HG03064 (cell line): ENCODE measurements around the gene FOXP3.

Source experiments
- ATAC-seq: cut with Tn5 transposase; IDR thresholded peaks from one replicate; pipeline ENCODE4 v1.9.1; 2021; ENCODE audit warnings: low read depth; ENCODE audit not compliant: unreplicated experiment

FOXP3 gene

DNA sequence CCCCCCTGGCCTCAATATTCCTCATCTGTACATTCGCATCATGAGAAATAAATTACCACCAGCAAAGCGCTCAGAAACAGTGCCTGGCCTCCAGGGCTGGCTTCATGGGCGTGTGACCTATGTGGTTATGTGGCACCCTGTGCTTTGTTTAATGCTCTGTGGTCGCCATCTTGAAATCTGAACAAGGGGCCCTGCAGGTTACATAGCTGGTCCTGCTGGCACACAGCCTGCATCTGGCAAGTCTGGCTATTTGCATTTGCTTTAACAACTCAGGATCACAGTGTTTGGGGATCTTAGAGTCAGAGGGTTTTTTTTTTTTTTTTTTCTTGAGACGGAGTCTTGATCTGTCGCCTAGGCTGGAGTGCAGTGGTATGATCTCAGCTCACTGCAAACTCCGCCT is 9.9 kb downstream of the FOXP3 start:
- ATAC-seq: no peak

DNA sequence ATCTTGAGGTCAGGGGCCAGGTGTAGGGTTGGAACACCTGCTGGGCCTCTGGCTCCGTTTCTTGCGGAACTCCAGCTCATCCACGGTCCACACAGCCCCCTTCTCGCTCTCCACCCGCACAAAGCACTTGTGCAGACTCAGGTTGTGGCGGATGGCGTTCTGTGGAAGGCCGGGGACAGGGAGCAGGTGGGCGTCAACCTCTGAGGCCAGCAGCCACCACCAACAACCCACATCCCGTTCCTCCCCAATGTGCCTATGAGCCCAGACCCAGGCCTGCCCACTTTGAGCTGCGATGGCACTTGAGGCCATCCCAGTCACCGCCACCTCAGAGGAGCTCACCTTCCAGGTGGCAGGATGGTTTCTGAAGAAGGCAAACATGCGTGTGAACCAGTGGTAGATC is 13.2 kb downstream of the FOXP3 start:
- ATAC-seq: no peak

DNA sequence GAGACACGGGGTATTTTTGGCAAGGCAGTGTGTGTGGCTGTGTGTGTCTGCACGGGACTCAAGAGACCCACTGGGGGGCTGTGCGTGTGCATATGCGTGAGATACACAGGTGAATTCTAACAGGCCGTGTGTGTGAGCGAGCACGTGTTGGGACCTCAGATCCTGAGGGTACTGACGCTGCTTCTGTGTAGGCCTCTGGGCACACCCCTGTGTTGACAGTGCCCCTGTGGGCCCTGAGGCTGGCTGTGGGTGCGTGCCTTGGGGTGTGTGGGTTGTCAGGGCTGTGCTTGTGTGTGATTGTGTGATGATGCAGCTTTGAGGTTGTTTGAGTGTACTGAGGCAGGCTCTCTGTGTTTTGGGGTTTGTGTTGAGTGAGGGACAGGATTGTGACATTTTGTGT is 13.9 kb downstream of the FOXP3 start:
- ATAC-seq: no peak

DNA sequence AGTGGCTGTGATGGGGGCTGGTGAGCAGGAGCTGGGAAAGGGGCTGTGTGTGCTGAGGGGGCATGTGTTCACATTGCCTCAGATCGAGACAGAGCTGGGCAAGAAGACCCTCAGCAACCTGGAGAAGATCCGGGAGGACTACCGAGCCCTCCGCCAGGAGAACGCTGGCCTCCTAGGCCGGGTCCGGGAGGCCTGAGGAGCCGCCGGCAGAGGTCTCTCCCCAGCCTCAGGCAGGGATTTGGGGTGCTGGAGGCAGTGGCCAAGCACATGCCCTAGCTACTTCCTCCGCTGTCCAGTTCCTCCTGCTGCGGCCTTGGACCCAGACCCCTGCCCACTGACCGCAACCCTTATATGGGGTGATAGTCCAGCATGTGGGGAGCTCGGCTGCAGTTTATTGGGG is 14.4 kb downstream of the FOXP3 start:
- no peak for ATAC-seq

DNA sequence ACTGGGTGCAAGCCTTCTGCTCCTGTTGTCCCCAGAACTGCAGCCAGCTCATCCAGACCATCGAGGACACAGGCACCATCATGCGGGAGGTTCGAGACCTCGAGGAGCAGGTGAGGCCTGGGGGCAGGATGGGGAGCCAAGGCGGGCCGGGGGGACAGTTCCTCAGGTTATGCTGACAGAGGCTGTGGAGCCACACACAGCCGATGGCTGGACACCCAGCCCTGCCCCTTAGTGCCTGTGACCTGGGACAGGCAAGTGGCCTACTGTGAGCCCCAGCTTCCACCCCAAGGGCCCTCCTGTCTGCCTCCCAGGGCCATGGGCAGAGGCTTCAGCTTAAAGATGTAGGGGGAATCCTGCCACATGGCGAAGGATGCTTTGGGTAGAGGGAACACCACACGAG is 14.9 kb downstream of the FOXP3 start:
- ATAC-seq: no peak

DNA sequence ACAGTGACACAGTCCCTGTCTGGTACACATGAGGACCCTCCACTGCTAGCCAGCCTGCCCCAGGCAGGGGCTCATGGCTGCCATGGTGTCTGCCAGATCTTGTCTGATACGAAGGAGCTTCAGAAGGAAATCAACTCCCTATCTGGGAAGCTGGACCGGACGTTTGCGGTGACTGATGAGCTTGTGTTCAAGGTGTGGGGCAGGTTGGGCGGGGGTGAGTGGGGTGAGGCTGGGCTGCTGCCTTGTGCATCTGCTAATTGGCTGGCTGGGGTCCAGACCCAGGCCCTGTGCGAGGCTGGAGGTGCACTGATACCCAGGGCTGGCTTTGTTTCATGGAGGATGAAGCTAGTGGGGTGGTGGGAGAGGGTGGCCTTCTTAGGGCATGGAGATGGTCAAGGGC is 15.4 kb downstream of the FOXP3 start:
- no peak for ATAC-seq

DNA sequence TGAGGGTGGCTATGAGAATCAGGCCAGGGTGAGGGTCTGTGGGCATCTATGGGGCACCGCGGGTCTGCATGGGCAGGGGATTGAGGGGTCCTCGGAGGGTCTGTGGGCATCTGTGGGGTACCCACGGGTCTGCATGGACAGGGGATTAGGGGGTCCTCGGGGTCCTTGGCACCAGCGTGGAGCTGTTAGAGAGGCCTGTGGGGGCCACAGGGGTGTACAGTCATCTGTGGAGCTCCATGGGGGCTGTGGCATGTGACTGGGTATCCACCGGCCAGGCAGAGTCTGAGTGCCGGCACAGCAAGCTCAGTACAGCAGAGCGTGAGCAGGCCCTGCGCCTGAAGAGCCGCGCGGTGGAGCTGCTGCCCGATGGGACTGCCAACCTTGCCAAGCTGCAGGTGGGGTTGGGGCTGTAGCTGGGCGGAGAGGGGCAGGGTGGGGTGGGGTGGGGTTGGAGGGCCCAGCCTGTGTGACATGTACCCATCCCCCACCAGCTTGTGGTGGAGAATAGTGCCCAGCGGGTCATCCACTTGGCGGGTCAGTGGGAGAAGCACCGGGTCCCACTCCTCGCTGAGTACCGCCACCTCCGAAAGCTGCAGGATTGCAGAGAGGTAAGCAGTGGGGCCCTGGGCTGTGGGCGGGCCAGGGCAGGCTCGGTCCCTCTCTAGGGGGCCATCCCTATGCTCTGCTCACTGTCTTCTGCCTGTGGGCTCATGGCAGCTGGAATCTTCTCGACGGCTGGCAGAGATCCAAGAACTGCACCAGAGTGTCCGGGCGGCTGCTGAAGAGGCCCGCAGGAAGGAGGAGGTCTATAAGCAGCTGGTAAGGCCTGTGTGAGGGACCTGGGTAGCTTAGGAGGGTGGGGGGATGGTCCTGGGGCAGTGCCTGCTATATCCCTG is 16.3 kb downstream of the FOXP3 start:
- ATAC-seq: no peak

DNA sequence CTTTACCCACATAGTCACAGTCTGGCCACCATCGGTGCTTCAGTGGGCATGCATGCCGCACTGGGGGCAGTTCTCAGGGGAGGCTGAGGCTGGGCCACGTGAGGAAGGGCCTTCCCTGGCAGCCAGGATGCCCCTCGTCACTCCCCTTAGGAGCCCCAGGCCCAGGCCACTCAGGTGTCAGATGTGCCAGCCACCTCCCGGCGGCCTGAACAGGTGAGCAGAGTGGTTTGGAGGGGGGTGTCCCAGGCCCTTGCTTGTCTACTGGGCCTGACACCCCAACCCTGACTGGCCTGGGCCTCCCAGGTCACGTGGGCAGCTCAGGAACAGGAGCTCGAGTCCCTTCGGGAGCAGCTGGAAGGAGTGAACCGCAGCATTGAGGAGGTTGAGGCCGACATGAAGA is 17.2 kb downstream of the FOXP3 start:
- no peak for ATAC-seq

DNA sequence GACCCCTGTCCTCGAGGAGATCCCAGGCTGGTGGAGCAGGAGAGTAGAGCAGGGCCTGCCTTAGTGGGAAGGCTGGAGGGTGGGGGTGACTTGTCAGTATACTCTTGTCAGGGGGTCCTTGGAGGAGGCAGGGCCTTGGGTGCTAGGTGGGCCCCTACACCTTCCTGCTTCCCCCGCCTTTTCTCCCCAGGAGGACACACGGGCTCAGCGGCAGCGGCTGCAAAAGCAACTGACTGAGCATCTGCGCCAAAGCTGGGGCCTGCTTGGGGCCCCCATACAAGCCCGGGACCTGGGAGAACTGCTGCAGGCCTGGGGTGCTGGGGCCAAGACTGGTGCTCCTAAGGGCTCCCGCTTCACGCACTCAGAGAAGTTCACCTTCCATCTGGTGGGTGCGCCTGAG is 18.0 kb downstream of the FOXP3 start:
- ATAC-seq: no peak

DNA sequence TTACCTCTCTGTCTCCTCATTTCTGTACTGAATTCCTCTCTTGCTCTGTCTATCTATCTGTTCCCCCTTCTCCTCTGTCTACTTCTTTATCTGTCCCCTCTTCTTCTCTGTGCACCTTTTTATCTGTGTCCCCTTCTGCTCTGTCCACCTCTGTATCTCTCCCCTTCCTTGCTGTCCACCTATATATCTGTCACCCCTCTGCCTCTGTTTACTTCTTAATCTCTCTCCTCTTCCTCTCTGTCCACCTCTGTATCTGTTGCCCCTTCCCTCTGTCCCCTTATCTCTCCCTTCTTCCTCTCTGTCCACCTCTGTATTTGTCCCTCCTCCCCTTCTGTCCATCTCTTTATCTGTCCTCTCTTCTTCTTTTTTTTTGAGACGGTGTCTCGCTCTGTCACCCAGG is 20.3 kb downstream of the FOXP3 start:
- ATAC-seq: no peak

DNA sequence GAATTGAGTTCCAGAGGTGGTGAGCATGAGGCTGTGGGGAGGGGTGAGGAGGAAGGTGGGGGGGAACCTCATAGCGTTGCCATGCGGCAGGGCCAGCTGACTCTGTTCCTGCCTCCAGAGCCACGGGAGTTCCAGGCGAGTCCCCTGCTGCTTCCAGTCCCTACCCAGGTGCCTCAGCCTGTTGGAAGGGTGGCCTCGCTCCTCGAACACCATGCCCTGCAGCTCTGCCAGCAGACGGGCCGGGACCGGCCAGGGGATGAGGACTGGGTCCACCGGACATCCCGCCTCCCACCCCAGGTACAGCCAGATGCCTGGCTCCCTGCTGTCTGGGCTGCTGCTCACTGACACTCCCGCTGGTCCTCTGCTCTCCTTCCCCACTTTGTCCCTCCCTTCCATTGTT is 21.3 kb downstream of the FOXP3 start:
- no peak for ATAC-seq

DNA sequence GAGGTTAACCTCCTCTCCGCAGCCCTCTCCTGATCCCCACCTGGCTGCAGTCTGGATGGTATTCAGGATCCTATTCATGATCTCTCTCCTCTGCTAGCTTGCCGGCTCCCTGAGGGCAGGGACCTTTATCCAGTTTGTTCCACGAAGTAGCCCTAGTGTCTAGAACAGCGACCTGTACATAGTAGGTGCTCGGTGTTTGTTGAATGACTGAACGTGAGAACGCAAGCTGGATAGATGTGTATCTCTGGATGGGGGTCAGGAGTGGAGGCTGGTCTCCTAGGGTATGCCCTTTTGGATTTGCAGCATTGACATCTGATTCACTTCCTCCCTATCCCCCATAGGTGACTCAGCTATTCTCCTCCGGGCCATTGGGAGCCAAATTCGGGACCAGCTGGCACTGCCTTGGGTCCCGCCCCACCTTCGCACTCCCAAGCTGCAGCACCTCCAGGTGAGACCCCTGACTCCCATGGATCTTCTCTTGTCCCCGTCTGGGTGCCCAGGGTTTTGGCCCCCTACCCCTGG is 21.9 kb downstream of the FOXP3 start:
- no peak for ATAC-seq

DNA sequence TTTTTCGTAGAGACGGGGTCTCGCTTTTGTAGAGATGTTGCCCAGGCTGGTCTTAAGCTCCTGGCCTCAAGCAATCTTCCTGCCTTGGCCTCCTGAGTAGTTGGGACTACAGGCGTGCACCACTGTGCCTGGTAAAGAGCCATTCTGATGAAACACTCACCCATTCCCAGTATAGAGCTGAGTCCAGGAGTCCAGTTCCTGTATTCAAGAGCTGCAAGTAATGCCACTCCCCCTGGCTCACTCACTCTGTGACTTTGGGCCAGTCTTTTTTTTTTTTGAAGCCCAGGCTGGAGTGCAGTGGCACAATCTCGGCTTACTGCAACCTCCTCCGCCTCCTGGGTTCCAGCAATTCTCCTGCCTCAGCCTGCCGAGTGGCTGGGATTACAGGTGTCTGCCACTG is 25.8 kb downstream of the FOXP3 start:
- no peak for ATAC-seq

DNA sequence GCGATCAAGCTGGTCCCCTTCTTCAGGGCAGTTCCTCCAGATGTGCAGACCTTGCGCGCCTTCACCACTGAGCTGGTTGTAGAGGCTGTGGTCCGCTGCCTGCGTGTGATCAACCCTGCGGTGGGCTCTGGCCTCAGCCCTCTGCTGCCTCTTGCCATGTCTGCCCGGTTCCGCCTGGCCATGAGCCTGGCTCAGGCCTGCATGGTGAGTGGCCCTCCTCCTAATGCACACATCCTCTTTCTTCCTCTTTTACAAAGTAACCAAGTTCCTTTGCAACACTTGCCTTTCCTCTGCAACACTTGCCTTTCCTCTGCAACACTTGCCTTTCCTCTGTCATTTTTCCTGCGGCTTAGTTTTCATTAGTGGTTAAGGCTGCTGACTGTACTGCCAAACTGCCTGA is 27.4 kb downstream of the FOXP3 start:
- no peak for ATAC-seq

DNA sequence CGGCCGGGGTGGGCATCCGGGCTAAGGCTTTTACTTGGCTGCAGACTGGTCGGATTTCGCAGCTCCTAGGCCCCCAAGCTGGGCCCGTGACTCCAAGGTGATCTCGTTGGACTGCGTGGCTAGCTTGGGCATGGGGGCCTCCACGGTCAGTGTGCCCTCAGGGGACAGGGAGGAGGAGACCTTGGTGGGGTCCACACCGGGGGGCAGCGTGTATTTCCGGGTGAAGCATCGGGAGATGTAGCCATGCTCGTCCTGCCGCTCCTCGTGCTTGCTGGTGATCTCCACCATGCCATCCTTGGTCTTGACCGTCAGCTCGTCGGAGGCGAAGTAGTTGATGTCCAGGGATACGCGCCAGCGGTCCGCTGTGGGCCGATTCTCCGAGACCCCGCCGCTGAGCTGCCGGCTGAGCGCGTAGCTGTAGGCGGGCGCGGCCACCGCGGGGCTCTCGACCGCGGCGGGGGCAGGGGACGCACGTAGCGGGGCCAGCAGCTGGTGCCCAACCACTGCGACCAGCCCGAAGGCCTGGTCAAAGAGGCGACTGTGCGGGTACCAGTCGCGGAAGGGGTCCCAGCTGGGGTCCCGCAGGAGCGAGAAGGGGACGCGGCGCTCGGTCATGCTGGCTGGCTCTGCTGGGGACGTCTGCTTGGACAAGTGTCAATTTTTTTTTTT is 30.5 kb downstream of the FOXP3 start:
- no peak for ATAC-seq

DNA sequence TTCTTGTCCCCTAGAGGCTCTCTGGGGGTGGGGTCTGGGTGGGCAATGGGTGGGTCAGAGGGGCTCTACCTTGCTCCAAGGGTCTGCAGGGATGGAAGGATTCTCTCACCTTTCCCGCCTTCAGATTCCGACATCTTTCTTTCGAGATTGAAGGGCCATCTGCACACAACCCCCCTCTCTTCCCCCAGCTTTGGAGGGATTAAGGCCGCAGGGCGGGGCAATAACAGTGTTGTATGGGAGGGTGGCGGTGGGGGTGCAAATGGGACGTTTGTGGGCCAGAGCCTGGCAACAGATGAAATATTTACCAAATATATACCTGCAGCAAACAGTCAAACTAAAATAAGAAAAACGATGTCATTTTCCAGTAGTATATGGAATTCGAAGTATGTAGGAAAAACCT is 31.3 kb downstream of the FOXP3 start, which contains the start of gene CACNA1F:
Gene CACNA1F (minus strand): TSS at position 165 of the 400 bp plus-strand sequence. CDS start 31 bp downstream, at position 134.
- no peak for ATAC-seq

DNA sequence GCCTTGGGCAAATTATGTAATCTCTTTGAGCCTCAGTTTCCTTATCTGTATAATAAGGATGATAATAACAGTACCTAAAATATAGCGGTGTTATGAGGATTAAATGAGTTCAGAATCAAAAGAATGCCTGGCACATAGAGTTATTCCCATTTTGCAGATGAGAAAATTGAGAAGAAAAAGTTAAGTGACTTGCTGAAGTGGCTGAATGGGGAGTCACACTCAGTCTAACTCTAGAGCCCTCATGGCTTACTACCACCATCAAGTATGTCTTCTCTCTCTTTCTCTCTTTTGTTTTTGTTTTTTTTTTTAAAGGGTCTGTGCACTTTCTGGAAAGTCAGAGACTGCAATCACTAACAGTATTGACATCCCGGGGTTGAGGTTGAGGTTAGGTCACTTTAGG is 32.0 kb downstream of the FOXP3 start:
- no peak for ATAC-seq

DNA sequence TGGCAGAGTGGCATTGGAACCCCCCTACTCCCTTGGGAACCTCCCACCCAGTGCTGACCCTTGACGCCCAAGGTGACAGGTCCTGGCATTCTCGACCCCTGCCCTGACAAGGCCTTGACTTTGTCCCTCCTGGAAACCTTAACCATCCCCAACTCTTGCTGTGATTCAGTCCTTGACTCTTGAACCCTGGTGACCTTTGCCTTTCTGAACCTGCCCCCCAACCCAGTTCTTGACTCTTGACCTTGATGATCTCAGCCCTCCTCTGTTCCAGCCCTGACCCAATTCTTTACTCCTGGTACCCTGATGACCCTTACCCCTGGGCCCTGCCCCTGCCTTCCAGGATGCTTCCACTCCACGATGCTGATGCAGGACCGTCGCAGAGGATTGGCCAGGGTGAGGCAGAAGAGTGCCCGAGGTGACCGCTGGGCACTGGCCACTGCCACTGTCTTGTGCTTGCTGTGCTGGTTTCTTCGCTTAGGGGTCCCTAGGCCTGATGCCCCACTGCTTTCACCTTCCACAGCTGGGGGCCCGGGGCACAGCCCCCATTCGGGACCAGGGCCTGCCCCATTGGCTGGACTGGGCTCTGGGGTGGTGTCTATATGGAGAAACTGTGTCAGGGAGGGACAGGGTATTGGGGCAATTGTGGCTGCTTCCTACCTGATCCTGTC is 33.0 kb downstream of the FOXP3 start:
- ATAC-seq: no peak

DNA sequence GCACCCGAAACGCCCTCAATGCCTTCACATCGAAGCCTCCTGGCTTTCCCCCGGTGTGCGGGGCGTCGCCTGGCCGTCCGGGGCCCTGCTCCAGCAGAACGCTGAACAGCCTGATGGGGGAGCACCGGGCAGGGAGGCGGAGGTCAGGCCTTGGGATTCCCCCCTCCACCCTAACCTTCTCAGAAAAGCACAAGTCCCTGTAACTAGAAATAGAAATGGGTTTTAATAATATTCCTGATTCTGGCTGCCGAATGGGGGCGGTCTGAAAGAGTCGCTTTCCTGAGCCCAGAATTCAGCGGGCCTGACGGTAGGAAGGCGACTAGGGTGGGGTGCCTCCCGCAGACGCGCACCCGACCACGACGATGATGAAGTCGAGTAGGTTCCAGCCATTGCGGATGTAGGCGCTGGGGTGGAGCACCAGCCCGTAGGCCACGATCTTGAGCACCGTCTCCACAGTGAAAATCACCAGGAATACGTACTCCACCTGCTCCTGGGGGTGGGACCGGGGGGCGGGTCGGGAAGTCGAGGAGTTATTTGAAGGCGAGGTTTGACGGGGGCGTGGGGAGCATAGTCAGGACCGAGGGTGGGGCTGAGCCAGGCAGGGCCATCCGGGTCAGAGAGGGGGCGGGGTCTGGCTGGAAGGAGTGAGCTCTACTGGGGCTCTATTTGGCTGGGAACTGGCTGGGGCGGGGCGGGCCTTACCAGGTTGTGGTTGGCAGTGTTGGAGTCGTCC is 33.8 kb downstream of the FOXP3 start:
- no peak for ATAC-seq

DNA sequence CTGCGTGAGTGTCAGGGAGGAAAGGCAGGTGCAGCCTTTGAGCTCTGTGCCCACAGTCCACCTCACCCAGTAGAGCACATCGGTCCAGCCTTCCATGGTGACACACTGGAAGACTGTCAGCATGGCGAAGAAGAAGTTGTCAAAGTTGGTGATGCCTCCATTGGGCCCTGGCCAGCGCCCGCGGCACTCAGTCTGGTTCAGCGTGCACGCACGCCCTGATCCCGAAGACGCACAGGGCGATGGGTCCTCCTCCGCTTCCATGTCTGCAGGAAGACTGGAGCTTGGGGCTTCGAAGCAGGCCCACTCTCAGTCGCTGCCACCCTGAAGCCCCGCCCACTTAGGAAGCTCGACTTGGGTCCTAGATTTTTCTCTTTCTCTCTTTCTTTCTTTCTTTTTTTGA is 36.3 kb downstream of the FOXP3 start:
- ATAC-seq: no peak

DNA sequence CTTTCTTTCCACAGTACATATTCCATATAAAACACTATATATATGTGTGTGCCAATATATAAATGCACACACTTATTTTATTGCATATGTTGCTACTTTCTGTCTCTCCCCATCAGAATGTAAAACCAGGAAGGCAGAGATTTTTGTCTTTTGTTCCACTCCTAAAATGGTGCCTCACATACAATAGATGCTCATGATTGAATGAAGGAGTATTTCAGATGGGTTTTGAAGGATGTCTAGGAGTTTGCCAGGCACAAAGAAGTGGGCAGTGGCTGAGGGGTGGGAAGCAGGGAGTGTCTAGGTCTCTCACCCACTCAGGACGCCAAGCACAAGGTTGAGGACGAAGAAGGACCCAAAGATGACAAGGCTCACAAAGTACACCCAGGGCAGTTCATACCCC is 36.8 kb downstream of the FOXP3 start:
- no peak for ATAC-seq
